OCI-LY3 (cell line): ENCODE measurements around the gene MYT1.

Experiments used
- H2AFZ ChIP-seq: fragments of 200-600, 300-600 bp; shearing (Covaris generic); 2 replicates; pipeline ENCODE4 v1.6.0; 2014; ENCODE audit warnings: antibody characterized with exemption, low read depth, low read length
- H3K27ac ChIP-seq: fragments of 200-600, 300-600 bp; sonication (generic); 2 replicates; pipeline ENCODE4 v1.5.1; 2014; ENCODE audit warnings: mild to moderate bottlenecking, low read length, moderate library complexity, mixed read lengths
- H3K27me3 ChIP-seq: fragments of 200-600, 300-600 bp; sonication (generic); 2 replicates; pipeline ENCODE4 v1.6.1; 2014; ENCODE audit warnings: low read depth, low read length, mixed read lengths
- H3K36me3 ChIP-seq: fragments of 200-600, 300-600 bp; sonication (generic); replicated peaks from 2 replicates; pipeline ENCODE3; 2014; ENCODE audit warnings: low read depth, low read length, mixed read lengths
- H3K4me1 ChIP-seq: fragments of 300-600, 200-600 bp; sonication (generic); 2 replicates; pipeline ENCODE4 v1.6.1; 2014; ENCODE audit warnings: low read length, mixed read lengths
- H3K4me2 ChIP-seq: fragments of 200-600, 300-600 bp; sonication (generic); 2 replicates; pipeline ENCODE4 v1.6.1; 2014; ENCODE audit warnings: low read length, mixed read lengths
- H3K4me3 ChIP-seq: fragments of 300-600, 200-600 bp; sonication (generic); 2 replicates; pipeline ENCODE4 v1.5.1; 2014; ENCODE audit warnings: antibody characterized with exemption, mild to moderate bottlenecking, low read length, moderate library complexity
- H3K79me2 ChIP-seq: fragments of 300-600, 200-600 bp; shearing (Covaris generic); 2 replicates; pipeline ENCODE4 v1.6.1; 2014; ENCODE audit warnings: mild to moderate bottlenecking, low read length, mixed read lengths
- H3K9ac ChIP-seq: fragments of 300-600, 200-600 bp; shearing (Covaris generic); 2 replicates; pipeline ENCODE4 v1.6.0; 2014; ENCODE audit warnings: mild to moderate bottlenecking, low read length, moderate library complexity
- H3K9me3 ChIP-seq: fragments of 200-600, 300-600 bp; shearing (Covaris generic); 2 replicates; pipeline ENCODE4 v1.6.1; 2014; ENCODE audit warnings: low read length, mixed read lengths; ENCODE audit not compliant: insufficient read depth
- H4K20me1 ChIP-seq: fragments of 200-600, 300-600 bp; sonication (generic); 2 replicates; pipeline ENCODE4 v1.6.1; 2016; ENCODE audit warnings: low read length, mixed read lengths; ENCODE audit not compliant: insufficient read depth
- EZH2phosphoT487 ChIP-seq: fragments of 200-600 bp; shearing (Covaris generic); IDR thresholded peaks from 2 replicates; pipeline ENCODE4 v1.6.1; 2018; ENCODE audit warnings: antibody characterized with exemption, mixed run types, low read depth
- TF ChIP-seq, protein P1 (sequence below): fragments of 200-600, 300-600 bp; sonication (generic); IDR thresholded peaks from 2 replicates; pipeline ENCODE4 v1.5.1; 2014; ENCODE audit warnings: antibody characterized with exemption, low read length, low read depth

MYT1 gene

DNA sequence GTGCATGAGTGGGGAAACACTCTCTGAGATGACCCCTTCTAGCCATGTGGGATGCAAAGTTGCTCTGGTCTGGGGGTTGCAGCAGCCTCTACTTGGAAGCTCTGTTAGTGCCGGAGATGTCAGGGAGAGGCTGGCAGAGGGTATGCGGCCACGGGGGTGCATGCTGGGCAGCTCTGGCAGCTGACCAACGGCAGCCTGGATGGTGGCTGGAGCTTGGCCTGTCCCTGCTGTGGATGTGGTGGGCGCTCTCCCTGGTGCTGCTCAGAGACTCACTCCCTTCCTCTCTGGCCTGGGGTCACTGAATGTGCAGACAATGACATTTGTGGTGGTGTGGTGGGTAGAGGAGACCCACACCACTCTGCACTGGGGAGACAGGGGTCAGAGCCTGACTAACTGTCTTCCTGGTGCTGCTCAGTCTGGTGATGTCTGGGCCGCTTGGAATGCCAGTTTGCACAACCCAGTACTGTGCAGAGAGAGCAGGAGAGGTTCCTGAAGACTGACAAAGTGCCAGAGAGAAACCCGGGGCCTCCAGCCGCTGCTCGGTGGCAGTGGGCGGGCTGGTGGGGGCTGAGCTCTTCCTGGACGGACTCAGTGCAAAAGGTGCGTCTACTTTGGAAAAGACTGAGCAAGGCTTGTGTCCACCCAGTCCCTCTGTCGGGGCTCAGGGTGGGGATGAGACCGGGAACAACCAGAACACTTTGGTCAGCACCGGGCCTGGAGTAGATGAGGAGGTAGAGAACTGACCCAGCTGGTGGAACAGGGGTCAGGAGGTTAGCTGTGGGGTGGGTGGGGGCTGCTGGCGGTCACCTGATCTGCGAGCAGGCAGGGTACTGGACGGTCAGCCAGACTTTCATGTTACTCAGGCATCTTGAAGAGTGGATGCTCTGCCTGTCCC, 2.7 kb downstream of the MYT1 start:
- Histone ChIP-seq H3K4me3 (no peak overlapping the region), H4K20me1 (peaks cover 8% of the 10 kb centered on the region), H3K9me3 (no peaks in the 10 kb centered on the region), H3K9ac (no peak overlapping the region), H3K4me2 (no peak overlapping the region), H3K27ac (no peak overlapping the region), H3K4me1 (no peaks in the 10 kb centered on the region), H3K27me3 (peaks cover 51% of the 10 kb centered on the region), H2AFZ (no peak overlapping the region), H3K79me2 (no peaks in the 10 kb centered on the region), H3K36me3 (no peaks in the 10 kb centered on the region)
- no peak for TF ChIP-seq EZH2phosphoT487
- TF ChIP-seq, protein P1, sequence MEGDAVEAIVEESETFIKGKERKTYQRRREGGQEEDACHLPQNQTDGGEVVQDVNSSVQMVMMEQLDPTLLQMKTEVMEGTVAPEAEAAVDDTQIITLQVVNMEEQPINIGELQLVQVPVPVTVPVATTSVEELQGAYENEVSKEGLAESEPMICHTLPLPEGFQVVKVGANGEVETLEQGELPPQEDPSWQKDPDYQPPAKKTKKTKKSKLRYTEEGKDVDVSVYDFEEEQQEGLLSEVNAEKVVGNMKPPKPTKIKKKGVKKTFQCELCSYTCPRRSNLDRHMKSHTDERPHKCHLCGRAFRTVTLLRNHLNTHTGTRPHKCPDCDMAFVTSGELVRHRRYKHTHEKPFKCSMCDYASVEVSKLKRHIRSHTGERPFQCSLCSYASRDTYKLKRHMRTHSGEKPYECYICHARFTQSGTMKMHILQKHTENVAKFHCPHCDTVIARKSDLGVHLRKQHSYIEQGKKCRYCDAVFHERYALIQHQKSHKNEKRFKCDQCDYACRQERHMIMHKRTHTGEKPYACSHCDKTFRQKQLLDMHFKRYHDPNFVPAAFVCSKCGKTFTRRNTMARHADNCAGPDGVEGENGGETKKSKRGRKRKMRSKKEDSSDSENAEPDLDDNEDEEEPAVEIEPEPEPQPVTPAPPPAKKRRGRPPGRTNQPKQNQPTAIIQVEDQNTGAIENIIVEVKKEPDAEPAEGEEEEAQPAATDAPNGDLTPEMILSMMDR, result no peak

GRCh38 chr20:64167676-64168075, 3.4 kb downstream of the MYT1 start:
- H3K9ac ChIP-seq, result no peak overlapping the region

GRCh38 chr20:64168381-64169090, 4.3 kb downstream of the MYT1 start:
- H3K4me3 ChIP-seq, result no peak overlapping the region
- H3K27me3 ChIP-seq, result peaks cover 35% of the 10 kb centered on the region
- H4K20me1 ChIP-seq, result no peaks in the 10 kb centered on the region
- no peaks in the 10 kb centered on the region for H3K4me1 ChIP-seq
- no peaks in the 10 kb centered on the region for H3K79me2 ChIP-seq
- TF ChIP-seq EZH2phosphoT487, result no peak
- TF ChIP-seq, protein P1, result no peak
- no peak overlapping the region for H2AFZ ChIP-seq
- no peaks in the 10 kb centered on the region for H3K36me3 ChIP-seq
- no peaks in the 10 kb centered on the region for H3K9me3 ChIP-seq
- H3K4me2 ChIP-seq, result no peak overlapping the region
- no peak overlapping the region for H3K9ac ChIP-seq
- H3K27ac ChIP-seq, result no peak overlapping the region

More at GRCh38 chr20:64167676-64168075, 3.4 kb downstream of the MYT1 start:
- H3K9me3 ChIP-seq, result no peaks in the 10 kb centered on the region
- H2AFZ ChIP-seq, result no peak overlapping the region
- H4K20me1 ChIP-seq, result peaks cover 5% of the 10 kb centered on the region
- no peak overlapping the region for H3K4me2 ChIP-seq
- H3K27me3 ChIP-seq, result peaks cover 44% of the 10 kb centered on the region
- no peak overlapping the region for H3K4me3 ChIP-seq
- H3K79me2 ChIP-seq, result no peaks in the 10 kb centered on the region
- no peaks in the 10 kb centered on the region for H3K4me1 ChIP-seq
- no peaks in the 10 kb centered on the region for H3K36me3 ChIP-seq
- no peak overlapping the region for H3K27ac ChIP-seq
- TF ChIP-seq, protein P1, result no peak
- no peak for TF ChIP-seq EZH2phosphoT487

DNA sequence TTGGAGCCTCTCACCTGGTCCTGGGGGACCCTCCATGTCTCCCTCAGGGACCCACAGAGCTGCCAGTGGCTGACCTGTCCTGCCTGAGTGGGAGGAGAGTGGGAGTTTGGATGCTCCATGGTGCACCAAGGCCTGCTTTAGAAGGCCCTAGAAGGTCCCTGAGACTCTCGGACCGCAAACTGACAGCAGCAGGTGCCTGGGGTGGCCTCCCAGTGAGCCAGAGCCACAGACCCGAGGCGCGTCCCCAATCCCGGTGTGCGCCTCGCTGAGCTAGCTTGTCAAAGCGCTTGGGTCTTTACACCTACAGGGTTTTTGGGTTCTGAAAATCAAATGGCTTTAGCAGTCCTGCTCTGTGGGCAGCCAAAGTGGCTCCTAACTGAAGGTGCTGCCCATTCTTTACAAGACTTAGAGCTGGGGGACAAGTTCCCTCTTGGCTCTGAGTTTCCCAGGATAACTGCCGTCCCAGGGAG, 4.9 kb downstream of the MYT1 start:
- Histone ChIP-seq H3K4me2 (no peak overlapping the region), H3K9ac (no peak overlapping the region), H3K36me3 (no peaks in the 10 kb centered on the region), H4K20me1 (no peaks in the 10 kb centered on the region), H2AFZ (no peak overlapping the region), H3K4me3 (no peak overlapping the region), H3K9me3 (no peaks in the 10 kb centered on the region), H3K27me3 (peaks cover 29% of the 10 kb centered on the region), H3K4me1 (no peaks in the 10 kb centered on the region), H3K27ac (no peak overlapping the region), H3K79me2 (no peaks in the 10 kb centered on the region)
- TF ChIP-seq EZH2phosphoT487, result no peak
- TF ChIP-seq, protein P1, result no peak
